Stimulated activated CD4-positive, alpha-beta T cell treated with anti-CD3 and anti-CD28 coated beads, Interleukin-15, amount 100 ng/mL, for 24 hours (primary cell): ENCODE measurements around the gene NTM.

ENCODE experiments used
- DNase-seq: peaks from one replicate; pipeline ENCODE4 v3.0.0-alpha.2; 2020

NTM gene

GRCh38 chr11:132142554-132142953 lies 772.1 kb downstream of the NTM start:
- no peak for DNase-seq

DNA sequence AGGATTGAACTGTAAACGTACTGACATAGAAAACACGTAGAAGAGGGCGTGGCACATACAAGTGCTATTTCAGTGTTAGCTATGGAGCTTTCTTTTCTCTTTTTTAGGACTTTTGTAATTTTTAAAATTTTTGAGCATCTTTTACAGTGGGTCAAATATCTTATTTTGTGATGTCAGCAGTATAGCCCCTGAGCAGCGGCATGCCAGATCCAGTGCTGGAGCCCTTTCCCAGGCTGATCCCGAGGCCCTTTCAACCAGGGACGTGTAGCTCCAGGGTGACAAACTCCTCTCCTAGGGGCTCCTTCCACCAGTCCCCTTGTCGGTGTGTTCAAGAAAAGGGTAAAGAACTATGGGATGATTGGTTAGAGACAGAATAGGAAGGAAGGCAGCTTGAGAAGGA lies 777.0 kb downstream of the NTM start:
- no peak for DNase-seq

GRCh38 chr11:132154781-132155180 lies 784.4 kb downstream of the NTM start:
- DNase-seq = no peak

GRCh38 chr11:132158091-132158490 lies 787.7 kb downstream of the NTM start:
- DNase-seq = no peak

- no peak for DNase-seq
Measured at GRCh38 chr11:132158696-132159095, 788.3 kb downstream of the NTM start.

DNA sequence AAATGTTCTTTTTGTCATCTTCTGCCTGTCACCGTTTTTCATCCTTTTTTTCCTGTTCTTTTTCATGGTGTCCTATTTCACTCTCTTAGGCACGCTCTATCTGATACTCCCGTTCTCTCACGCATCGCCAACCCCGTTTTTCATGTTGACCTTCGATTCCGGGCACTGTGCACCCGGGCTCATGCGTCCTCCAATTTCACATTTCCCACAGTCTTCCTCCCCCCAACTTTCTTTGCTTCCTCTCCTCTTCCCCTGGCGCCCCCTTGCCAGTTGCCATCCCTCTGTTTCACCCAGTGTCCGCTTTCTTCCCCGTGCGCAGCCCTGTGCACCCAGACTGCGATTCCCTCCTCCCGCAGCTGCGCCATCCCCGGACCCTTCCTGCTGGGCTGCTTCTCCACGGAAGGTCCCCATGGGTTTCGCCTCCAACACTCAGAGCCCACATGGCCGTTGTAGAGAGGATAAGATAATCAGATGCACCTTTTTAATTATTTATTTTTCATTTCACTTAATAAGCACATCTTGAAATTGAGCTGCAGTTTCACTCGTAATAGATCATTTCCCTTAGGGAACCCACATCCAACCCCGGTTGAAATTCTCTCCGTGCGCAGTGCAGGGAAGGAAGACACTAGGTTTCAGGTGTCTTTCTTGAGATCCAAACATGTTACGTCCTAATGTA lies 791.1 kb downstream of the NTM start:
- DNase-seq = no peak

DNA sequence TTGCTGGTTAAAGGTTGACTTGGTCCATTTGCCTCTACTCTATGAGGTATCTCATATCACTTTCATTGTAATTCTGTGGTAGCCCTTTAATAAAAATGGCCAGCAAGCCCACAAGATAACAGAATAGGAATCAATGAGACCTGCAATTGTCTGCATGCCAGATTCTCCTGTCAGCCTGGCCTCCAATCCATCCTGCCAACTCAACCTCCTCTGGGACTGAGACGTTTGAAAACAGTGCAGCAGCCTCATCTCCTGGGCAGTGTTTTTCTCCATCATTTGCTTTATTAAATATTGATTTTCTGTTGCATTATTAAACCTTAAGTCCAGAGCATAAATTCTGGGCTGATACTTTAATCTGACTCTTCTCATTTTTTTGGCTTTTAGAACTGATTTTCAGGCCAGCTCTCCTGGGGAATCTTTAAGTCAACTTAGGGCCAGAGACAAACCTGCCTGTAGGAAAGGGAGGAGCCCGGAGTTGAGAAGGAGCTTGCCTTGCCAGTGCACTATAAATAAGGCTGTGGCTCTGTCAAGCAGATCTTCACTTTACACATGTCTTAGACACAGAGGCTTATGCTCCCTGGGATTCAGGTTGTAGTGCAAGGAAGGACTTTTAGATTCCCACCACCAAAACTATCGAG lies 798.0 kb downstream of the NTM start:
- no peak for DNase-seq

DNA sequence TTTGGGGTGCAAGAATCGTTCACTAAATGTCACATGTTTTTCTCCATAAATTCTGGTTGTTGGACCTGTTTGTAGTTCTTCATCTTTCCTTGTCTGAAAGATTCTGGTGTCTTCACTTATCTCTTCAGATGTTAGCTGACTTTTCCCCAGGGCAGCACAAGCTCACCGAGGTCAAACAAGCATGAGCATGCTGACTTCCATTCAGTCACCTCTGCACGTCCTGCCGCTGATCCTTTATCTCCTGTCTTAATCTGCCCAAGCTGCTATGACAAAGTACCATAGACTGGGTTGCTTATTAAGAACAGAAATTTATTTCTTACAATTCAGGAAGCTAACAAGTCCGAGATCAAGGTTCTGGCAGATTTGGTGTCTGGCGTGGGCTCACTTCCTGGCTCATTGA lies 800.6 kb downstream of the NTM start:
- no peak for DNase-seq

GRCh38 chr11:132174362-132175255 lies 804.2 kb downstream of the NTM start:
- no peak for DNase-seq

DNA sequence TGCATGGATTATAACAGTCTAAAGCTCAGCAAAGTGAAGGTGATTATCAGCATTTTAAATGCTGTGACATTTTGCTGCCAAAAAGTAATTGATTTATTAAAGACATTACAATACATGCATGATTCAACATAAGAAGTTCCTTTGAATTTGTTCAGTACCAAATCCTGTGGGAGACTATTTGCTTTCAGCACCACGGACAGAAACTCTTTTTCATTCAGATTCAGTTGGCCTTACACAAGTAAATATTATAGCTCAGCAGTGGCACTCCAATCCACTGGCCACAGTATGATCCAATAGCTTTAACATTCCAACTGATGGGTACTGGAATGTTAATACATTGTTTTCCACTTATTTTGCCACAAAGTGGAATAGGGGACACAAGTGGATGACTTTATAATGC lies 806.7 kb downstream of the NTM start:
- DNase-seq = no peak

DNA sequence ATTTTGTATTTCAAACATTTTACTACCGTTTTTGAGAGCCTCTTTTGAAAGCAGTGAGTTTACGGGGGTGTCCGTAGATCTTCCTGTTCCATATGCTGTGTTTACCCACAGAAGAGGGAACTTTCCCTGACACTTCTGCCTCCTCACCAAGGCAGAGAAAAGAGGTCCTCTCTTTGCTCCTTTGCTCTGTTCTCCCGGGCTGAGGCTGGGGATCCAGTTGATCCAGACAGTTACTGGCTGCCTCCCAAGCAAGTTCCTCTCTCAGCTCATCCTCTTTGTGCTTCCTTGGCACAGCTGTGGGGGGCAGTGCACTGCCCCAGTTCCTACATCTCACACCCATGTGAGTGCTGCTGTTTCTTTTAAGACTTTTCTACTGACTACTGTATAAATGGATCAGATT lies 813.7 kb downstream of the NTM start:
- no peak for DNase-seq

DNA sequence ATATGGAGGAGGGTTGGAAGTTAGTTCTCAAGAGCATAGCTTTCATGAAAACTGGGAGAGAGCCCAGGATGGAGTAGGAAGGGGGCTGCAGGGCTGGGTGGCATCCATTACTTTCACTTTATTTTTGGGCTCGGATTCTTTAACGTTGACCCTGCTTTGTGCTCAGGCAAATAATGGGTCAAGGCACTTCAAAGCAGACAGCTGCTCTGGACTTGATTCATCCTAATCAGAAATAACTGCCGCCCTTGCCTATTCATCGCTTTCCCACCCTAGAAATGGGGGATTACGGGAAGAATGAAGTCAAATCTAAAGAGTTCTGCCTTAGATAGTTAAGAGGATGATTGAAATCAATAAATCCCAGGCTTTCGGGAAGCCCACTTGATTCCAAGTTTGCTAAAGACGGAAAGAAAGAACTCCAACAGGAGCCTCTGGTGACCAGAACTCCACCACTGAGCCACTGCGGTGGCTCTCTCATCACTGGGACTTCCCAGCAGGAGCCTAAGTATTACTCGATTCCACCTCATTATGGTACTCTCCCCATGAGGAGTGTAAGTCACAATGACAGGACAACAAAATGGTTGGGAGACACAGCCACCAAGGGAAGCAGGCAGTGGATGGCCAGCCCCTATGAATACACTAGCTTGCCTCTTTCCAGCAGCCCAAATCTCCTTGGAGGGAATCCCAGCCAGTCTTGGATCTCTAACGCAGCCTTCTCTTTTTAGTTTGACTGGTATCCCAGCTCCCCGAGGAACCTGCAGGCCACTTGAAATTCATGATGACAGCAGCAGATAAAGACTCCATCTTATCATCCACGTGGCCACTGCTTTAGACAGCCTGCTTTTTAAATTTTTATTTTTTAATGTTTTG lies 815.5 kb downstream of the NTM start:
- DNase-seq = no peak

DNA sequence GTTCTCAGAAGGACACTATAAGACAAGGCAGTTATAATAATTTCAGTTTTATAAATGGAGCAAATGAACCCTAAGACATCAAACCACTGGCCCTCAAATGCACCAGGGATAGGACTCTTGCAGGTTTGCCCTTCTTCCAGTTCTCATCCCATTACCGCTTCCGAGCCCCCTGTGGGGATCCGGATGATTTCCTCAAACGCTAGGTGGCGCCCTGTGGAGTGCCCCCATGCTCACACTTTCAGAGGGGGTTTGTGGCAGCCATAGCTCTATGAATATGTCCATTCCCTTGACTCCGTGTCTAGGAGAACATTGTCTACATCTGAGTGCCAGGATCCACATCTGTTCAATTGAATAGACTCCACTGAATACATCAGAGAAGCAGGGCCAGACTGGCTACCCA lies 816.3 kb downstream of the NTM start:
- no peak for DNase-seq

DNA sequence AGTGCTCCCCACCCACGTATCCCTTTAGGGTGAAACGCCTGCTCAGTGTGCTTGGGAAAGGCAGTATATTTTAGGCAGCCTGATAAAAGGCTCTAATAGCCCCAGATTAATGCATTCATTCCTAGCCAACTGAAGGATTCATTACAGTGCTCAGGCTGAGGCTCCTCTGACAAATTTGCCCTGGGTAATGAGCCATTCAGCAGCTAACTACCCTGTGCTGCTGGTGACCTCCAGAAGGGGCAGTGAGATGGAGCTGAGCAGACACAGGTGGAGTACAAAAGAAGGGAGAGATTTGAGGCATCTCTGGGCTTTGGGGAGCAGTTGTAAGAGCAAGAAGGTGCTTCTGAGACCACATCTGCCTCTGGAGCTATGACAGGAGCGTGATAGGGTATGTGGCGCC lies 817.0 kb downstream of the NTM start:
- no peak for DNase-seq

DNA sequence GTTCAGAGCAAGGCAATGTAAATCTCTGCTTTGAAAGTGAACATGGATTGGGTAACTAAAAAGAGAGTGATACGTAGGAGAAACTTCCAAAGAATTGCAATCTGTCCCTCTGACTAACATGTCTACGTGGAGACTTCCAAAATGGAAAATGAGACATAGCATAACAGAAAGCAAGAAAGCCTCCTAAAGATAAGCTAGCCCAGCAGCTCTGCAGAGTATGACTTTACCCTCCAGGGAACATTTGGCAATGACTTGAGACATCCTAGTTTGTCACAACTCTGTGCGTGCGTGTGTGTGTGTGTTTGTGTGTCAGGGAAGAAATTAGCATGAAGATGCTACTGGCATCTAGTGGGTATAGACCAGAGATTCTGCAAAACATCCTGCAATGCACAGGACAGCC lies 817.4 kb downstream of the NTM start:
- no peak for DNase-seq

DNA sequence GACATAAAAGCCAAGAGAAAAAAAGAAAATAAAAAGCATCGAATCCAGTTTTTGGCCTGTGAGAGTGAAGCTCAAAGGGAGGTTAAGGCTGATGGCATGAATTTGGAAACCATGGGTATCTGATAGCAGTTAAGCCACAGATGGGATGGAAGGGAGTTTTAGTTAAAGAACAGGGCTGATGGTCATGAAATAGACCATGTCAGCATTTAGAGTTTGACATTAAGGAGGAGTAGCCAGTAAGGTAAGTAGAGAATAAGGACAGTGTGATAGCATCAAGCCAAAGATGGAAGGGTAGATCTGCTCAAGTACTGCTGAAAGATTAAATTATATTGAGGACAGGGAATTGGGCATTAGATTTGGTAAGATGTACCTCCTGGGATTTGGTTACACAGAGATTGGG lies 826.5 kb downstream of the NTM start:
- no peak for DNase-seq

DNA sequence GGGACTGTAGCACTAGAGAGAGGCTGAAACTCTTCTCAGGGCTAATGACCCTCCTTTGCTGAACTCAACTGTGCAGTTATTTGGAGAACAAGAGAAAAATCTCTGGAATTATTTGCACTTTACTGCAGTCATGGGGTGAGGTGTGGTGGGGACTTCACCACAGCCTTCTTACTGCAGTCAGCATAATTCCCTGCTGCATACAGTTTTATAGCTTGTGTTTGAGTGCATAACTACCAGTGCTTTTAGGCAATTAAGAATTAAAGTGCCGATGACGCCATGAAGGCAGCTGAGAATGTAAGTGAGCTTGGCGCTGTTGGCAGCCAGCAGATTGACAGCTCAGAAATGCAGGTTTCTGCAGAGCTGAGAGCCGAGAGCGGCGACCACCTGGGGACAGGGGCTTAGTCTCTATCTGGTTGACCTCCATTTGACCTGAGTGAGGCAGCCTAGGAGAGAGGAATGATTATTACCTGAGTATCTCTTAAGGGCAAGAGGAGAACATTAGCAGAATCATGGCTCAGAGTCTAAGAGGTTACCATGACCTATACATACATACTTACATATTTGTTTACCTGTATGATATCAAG lies 830.0 kb downstream of the NTM start:
- DNase-seq = no peak

DNA sequence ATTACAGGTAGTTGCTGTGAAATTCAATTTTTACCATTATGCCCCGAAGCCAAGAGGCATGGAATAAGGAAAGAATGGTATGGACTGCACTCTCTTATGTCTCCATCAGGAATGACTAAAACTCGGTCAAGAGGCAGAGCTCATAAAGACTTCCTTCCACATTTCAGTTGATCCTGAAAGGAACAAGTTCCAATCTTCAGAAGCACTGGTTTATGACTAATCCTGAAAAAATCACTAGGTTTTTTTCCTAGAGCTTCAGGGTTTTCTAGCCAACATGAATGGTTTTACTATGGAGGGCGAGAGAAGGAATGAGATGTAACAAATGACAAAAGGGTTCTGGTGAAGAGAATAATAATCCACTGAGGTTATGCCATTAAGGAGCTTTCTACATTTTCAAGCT lies 832.2 kb downstream of the NTM start:
- DNase-seq = no peak

DNA sequence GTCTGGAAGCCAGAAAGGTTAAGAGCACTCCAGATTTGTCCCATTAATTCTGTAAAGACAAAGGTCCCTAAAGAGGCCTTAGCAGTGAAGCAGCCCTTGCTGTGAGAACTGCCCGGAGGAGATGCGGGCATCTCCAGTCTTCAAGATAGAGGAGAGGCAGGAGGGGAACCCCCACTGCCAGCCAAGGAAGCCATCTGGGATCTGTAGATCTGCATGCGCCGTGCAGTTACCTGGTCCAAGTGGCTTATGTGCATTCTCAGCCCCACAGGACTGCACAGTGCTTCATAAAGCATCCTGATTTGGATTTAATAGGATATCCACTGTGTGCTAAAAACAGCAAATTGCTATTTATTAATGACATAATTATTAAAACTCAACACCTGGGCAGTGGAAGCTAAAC lies 834.6 kb downstream of the NTM start:
- no peak for DNase-seq

DNA sequence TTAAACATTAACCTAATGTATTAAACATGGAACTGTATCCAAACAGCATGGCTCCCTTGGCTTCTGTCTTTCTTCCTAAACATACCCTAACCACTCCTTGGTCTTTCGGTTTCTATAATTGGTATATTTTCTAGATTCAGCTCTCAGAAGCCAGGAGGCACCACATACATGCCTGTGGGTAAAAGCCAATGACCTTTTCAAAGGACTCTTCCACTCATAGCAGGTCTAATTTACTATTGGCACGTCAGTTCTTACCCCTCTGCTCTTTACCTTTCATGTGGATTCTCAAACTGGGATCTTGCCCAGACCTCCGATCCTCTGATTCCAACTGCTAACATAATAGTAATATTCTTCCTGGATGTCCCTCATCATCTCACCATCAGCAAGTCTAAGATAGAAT lies 835.1 kb downstream of the NTM start:
- no peak for DNase-seq

- DNase-seq = no peak
Measured at GRCh38 chr11:132206993-132207392, 836.6 kb downstream of the NTM start.

DNA sequence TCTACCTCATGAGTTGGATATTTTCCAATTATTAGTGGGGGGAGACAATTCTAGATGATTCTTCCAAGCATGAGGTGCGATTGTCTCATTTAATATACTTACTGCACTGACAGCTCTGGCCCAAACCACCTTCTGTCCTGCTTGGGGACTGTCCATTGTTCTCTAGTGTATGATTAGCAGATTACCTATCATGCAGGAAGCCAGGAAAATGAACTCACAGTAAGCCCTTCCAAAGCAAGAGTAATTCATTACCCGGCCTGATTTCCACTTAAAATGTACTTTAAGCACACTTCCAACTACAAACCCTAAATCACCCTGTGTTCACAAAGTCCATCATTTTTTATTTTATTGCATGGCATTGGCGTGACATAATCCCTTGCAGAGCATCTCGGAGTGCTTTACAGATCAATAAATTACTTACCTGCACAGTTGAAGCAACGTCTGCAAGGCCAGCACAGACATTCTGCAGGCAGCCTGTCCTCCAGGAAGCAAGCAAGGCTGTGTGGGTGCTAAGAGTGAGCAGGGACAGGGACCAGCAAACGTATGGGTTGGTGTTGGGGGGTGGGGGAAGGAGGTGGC lies 838.2 kb downstream of the NTM start:
- no peak for DNase-seq
